Activated B cell treated with CpG ODN at 0.5 μM for 24 hours (primary cell): ENCODE data around the gene ODF2L. TPM values are rescaled to one million over a fixed set of nuclear protein-coding genes. Genes with fewer than 3 reads are reported as not detected.

Source experiments
- ATAC-seq: fragments of 200-7000 bp; cut with Tn5 transposase; one replicate; pipeline ENCODE4 v1.10.0; 2021; ENCODE audit warnings: low read depth, mild to moderate bottlenecking, moderate library complexity
- CTCF ChIA-PET: fragments of 350-600 bp; sonication (Branson Sonifier 250); formaldehyde crosslinking; loops from one replicate; lab custom pipeline; 2021; ENCODE audit warnings: antibody characterized with exemption; lab: Charles Lee
- POLR2A ChIA-PET: fragments of 350-600 bp; sonication (Branson Sonifier 250); formaldehyde crosslinking; loops from one replicate; lab custom pipeline; 2021; ENCODE audit warnings: antibody characterized with exemption; lab: Charles Lee
- DNase-seq: peaks from one replicate; pipeline ENCODE4 v3.0.0; 2022
- H3K27ac Mint-ChIP-seq: one replicate; pipeline ENCODE4 v1.8.0; 2020; ENCODE audit warnings: mixed read lengths
- H3K27me3 Mint-ChIP-seq: one replicate; pipeline ENCODE4 v1.8.0; 2021; ENCODE audit warnings: mixed read lengths
- H3K36me3 Mint-ChIP-seq: one replicate; pipeline ENCODE4 v1.8.0; 2021; ENCODE audit warnings: low read depth, mixed read lengths
- H3K4me1 Mint-ChIP-seq: one replicate; pipeline ENCODE4 v1.8.0; 2021; ENCODE audit warnings: mixed read lengths
- H3K4me3 Mint-ChIP-seq: one replicate; pipeline ENCODE4 v1.8.0; 2020; ENCODE audit warnings: mild to moderate bottlenecking, mixed read lengths
- H3K9me3 Mint-ChIP-seq: one replicate; pipeline ENCODE4 v1.8.0; 2020; ENCODE audit warnings: mixed read lengths
- CTCF ChIP-seq: fragments of 200-600 bp; IDR thresholded peaks from one replicate; pipeline ENCODE4 v1.8.0; 2022; ENCODE audit warnings: antibody characterized with exemption, mild to moderate bottlenecking
- intact Hi-C: fragments of 100-400 bp; cut with micrococcal nuclease; formaldehyde crosslinking; loops from one replicate; pipeline ENCODE4 v1.15.1; 2024
- total RNA-seq: library from RNA; stranded (reverse); gene quantifications from 2 replicates; pipeline ENCODE4 v1.2.3, GENCODE V29; 2022

Gene ODF2L
- total RNA-seq, 1 donor from 2014 or later = 36.1 TPM

- POLR2A ChIA-PET = no interaction called here
- H3K9me3 Mint-ChIP-seq = peaks cover 17% of the 10 kb centered on the region
- no peak for TF ChIP-seq CTCF
- no peak for DNase-seq
- intact Hi-C loops = no loop called here
- H3K27ac Mint-ChIP-seq = no peak overlapping the region
- CTCF ChIA-PET = no interaction called here
- no peaks in the 10 kb centered on the region for H3K27me3 Mint-ChIP-seq
- no peaks in the 10 kb centered on the region for H3K4me1 Mint-ChIP-seq
- ATAC-seq = no peak
- H3K36me3 Mint-ChIP-seq = peaks cover 7% of the 10 kb centered on the region
- H3K4me3 Mint-ChIP-seq = no peak overlapping the region
Measured at GRCh38 chr1:86346388-86346787, 49.7 kb downstream of the ODF2L start.

- intact Hi-C loops = no loop called here
- Mint-ChIP-seq H3K4me3 (no peak overlapping the region), H3K27ac (no peak overlapping the region), H3K36me3 (no peaks in the 10 kb centered on the region), H3K27me3 (no peaks in the 10 kb centered on the region), H3K9me3 (peaks cover 12% of the 10 kb centered on the region), H3K4me1 (no peaks in the 10 kb centered on the region)
- no peak for TF ChIP-seq CTCF
- ATAC-seq = no peak
- POLR2A ChIA-PET = no interaction called here
- CTCF ChIA-PET = no interaction called here
- no peak for DNase-seq
Measured at GRCh38 chr1:86345042-86345441, 51.1 kb downstream of the ODF2L start.

- ChIA-PET POLR2A (no interaction called here), CTCF (no interaction called here)
- H3K27ac Mint-ChIP-seq = no peak overlapping the region
- intact Hi-C loops = no loop called here
- H3K27me3 Mint-ChIP-seq = no peaks in the 10 kb centered on the region
- ATAC-seq (no peak), DNase-seq (no peak)
- no peak for TF ChIP-seq CTCF
- peaks cover 6% of the 10 kb centered on the region for H3K9me3 Mint-ChIP-seq
- H3K4me3 Mint-ChIP-seq = no peak overlapping the region
- H3K36me3 Mint-ChIP-seq = no peaks in the 10 kb centered on the region
- H3K4me1 Mint-ChIP-seq = no peaks in the 10 kb centered on the region
Measured at GRCh38 chr1:86339906-86340305, 56.2 kb downstream of the ODF2L start.

GRCh38 chr1:86339014-86339812, 56.9 kb downstream of the ODF2L start:
- Mint-ChIP-seq H3K9me3 (no peaks in the 10 kb centered on the region), H3K4me3 (no peak overlapping the region), H3K27ac (no peak overlapping the region), H3K27me3 (no peaks in the 10 kb centered on the region), H3K4me1 (no peaks in the 10 kb centered on the region), H3K36me3 (no peaks in the 10 kb centered on the region)
- intact Hi-C loops = no loop called here
- POLR2A ChIA-PET = no interaction called here
- ATAC-seq (no peak), DNase-seq (no peak)
- CTCF ChIA-PET = no interaction called here
- no peak for TF ChIP-seq CTCF

- no peak for DNase-seq
- Mint-ChIP-seq H3K9me3 (no peaks in the 10 kb centered on the region), H3K4me3 (no peak overlapping the region), H3K27me3 (no peaks in the 10 kb centered on the region), H3K4me1 (no peaks in the 10 kb centered on the region), H3K27ac (no peak overlapping the region), H3K36me3 (no peaks in the 10 kb centered on the region)
- intact Hi-C loops = no loop called here
- TF ChIP-seq CTCF = no peak
- no peak for ATAC-seq
- ChIA-PET CTCF (no interaction called here), POLR2A (no interaction called here)
Measured at GRCh38 chr1:86335916-86336315, 60.2 kb downstream of the ODF2L start.
